H1 (cell line): Measurements from ENCODE around the gene DIPK2B. TPM values are rescaled to one million over a fixed set of nuclear protein-coding genes. Genes with fewer than 3 reads are reported as not detected.

Experiments
- CTCF ChIA-PET: fragments of 300-600 bp; sonication (Branson Sonifier 250); formaldehyde crosslinking; loops from one replicate; lab custom pipeline; 2021; ENCODE audit not compliant: partially characterized antibody; lab: Charles Lee
- POLR2A ChIA-PET: fragments of 300-600 bp; sonication (Branson Sonifier 250); formaldehyde crosslinking; loops from one replicate; lab custom pipeline; 2021; ENCODE audit warnings: inconsistent platforms; ENCODE audit not compliant: partially characterized antibody; lab: Charles Lee
- DNase-seq, 2 experiments: peaks; one replicate each; pipeline versions ENCODE4 v3.0.0 to v3.0.0-alpha.2; 2010 to 2022; ENCODE audit warnings: low spot score in 2 of 2, low read depth in 1 of 2, mixed read lengths in 1 of 2
- FAIRE-seq: peaks from 2 replicates; lab custom pipeline; 2011; peaks lifted over from hg19 to GRCh38; lab: Jason Lieb, UNC
- H2AFZ ChIP-seq: 2 replicates; pipeline ENCODE4 v1.8.1; 2012; ENCODE audit warnings: low read length, inconsistent platforms
- H2AK5ac ChIP-seq: 2 replicates; pipeline ENCODE4 v1.6.1; 2013; ENCODE audit warnings: low read depth, low read length
- H2BK120ac ChIP-seq: replicated peaks from 2 replicates; pipeline ENCODE3; 2013; ENCODE audit warnings: low read depth, low read length, inconsistent platforms
- H2BK12ac ChIP-seq: 2 replicates; pipeline ENCODE4 v1.6.1; 2013; ENCODE audit warnings: low read depth, low read length
- H2BK15ac ChIP-seq: 2 replicates; pipeline ENCODE4 v1.6.1; 2013; ENCODE audit warnings: low read length
- H2BK20ac ChIP-seq: 2 replicates; pipeline ENCODE4 v1.6.1; 2013; ENCODE audit warnings: low read length
- H2BK5ac ChIP-seq: 2 replicates; pipeline ENCODE4 v1.6.1; 2013; ENCODE audit warnings: low read depth, low read length
- H3K14ac ChIP-seq: 2 replicates; pipeline ENCODE4 v1.6.1; 2013; ENCODE audit warnings: inconsistent platforms; ENCODE audit not compliant: insufficient read length
- H3K18ac ChIP-seq: 2 replicates; pipeline ENCODE4 v1.6.1; 2013; ENCODE audit warnings: low read length; ENCODE audit errors: extremely low read depth
- H3K23ac ChIP-seq: 2 replicates; pipeline ENCODE4 v1.6.1; 2013; ENCODE audit warnings: inconsistent platforms; ENCODE audit not compliant: insufficient read length
- H3K23me2 ChIP-seq: 2 replicates; pipeline ENCODE4 v1.6.1; 2013; ENCODE audit warnings: low read depth, low read length
- H3K27ac ChIP-seq: 2 replicates; pipeline ENCODE4 v1.6.1; 2011; ENCODE audit warnings: low read depth, low read length, inconsistent platforms
- H3K27me3 ChIP-seq, 4 experiments: replicated peaks in 1 of 4; 1 replicate in 1 of 4; 2 replicates in 3 of 4; pipeline versions ENCODE4 v1.6.1 to v1.8.1; 2011 to 2013; ENCODE audit warnings: low read length in 3 of 4, mild to moderate bottlenecking in 3 of 4, inconsistent platforms in 2 of 4, mixed read lengths in 2 of 4, moderate library complexity in 1 of 4; ENCODE audit not compliant: control insufficient read depth in 3 of 4, insufficient read depth in 3 of 4; ENCODE audit errors: extremely low read depth in 1 of 4
- H3K36me3 ChIP-seq, 4 experiments: 2 replicates each; pipeline versions ENCODE4 v1.6.1 to v1.8.1; 2011 to 2013; ENCODE audit warnings: mild to moderate bottlenecking in 4 of 4, low read length in 3 of 4, moderate library complexity in 2 of 4, control low read depth in 1 of 4, inconsistent platforms in 1 of 4; ENCODE audit not compliant: insufficient read depth in 4 of 4, control insufficient read depth in 2 of 4
- H3K4ac ChIP-seq: replicated peaks from 2 replicates; pipeline ENCODE3; 2013; ENCODE audit warnings: low read length, low read depth, mixed read lengths, inconsistent platforms; ENCODE audit not compliant: insufficient read length
- H3K4me1 ChIP-seq, 4 experiments: replicated peaks in 1 of 4; 1 replicate in 1 of 4; 2 replicates in 3 of 4; pipeline versions ENCODE4 v1.6.1 to v1.8.1; 2011 to 2013; ENCODE audit warnings: low read length in 3 of 4, inconsistent platforms in 2 of 4, mixed read lengths in 1 of 4; ENCODE audit not compliant: insufficient read depth in 4 of 4, control insufficient read depth in 3 of 4
- H3K4me2 ChIP-seq, 2 experiments: 2 replicates each; pipeline versions ENCODE4 v1.6.1 to v1.8.1; 2011 to 2013; ENCODE audit warnings: low read depth in 2 of 2, low read length in 2 of 2, control low read depth in 1 of 2, inconsistent platforms in 1 of 2, mild to moderate bottlenecking in 1 of 2; ENCODE audit not compliant: insufficient read depth in 1 of 2
- H3K4me3 ChIP-seq, 4 experiments: fragments of 200-600, 300-600 bp in 1 of 4; sonication (generic), shearing (Covaris generic), sonication (Bioruptor Twin) in 1 of 4; 2 replicates each; pipeline versions ENCODE4 v1.5.1 to v1.8.1; 2011 to 2016; ENCODE audit warnings: low read length in 4 of 4, low read depth in 3 of 4, control low read depth in 2 of 4, inconsistent platforms in 2 of 4, mild to moderate bottlenecking in 2 of 4, mixed read lengths in 1 of 4, moderate library complexity in 1 of 4; ENCODE audit not compliant: insufficient read depth in 2 of 4; ENCODE audit errors: extremely low read depth in 1 of 4
- H3K56ac ChIP-seq: replicated peaks from 2 replicates; pipeline ENCODE3; 2013; ENCODE audit warnings: low read depth, mild to moderate bottlenecking, mixed read lengths, low read length, inconsistent platforms; ENCODE audit not compliant: insufficient read length
- H3K79me1 ChIP-seq: 2 replicates; pipeline ENCODE4 v1.6.1; 2013; ENCODE audit warnings: low read depth, low read length, control low read depth
- H3K79me2 ChIP-seq, 2 experiments: 2 replicates each; pipeline versions ENCODE4 v1.6.1 to v1.8.1; 2012 to 2013; ENCODE audit warnings: low read length in 2 of 2, mild to moderate bottlenecking in 2 of 2, inconsistent platforms in 1 of 2; ENCODE audit not compliant: insufficient read depth in 2 of 2, control insufficient read depth in 1 of 2
- H3K9ac ChIP-seq, 4 experiments: replicated peaks in 1 of 4; 1 replicate in 1 of 4; 2 replicates in 3 of 4; pipeline versions ENCODE4 v1.6.1 to v1.8.1; 2011 to 2013; ENCODE audit warnings: low read depth in 3 of 4, low read length in 3 of 4, control low read depth in 2 of 4, mild to moderate bottlenecking in 2 of 4, moderate library complexity in 2 of 4, inconsistent platforms in 1 of 4; ENCODE audit errors: extremely low read depth in 1 of 4
- H3K9me3 ChIP-seq, 2 experiments: 2 replicates each; pipeline versions ENCODE4 v1.6.1 to v1.8.1; 2012 to 2013; ENCODE audit warnings: mild to moderate bottlenecking in 2 of 2, moderate library complexity in 2 of 2, control low read depth in 1 of 2, inconsistent platforms in 1 of 2, low read depth in 1 of 2, low read length in 1 of 2, mixed read lengths in 1 of 2; ENCODE audit not compliant: insufficient read depth in 2 of 2
- H4K20me1 ChIP-seq, 2 experiments: replicated peaks in 1 of 2; 2 replicates each; pipeline versions ENCODE3 to v1.8.1; 2011 to 2013; ENCODE audit warnings: inconsistent platforms in 2 of 2, low read length in 2 of 2, mild to moderate bottlenecking in 1 of 2; ENCODE audit not compliant: insufficient read depth in 2 of 2, control insufficient read depth in 1 of 2
- H4K5ac ChIP-seq: 2 replicates; pipeline ENCODE4 v1.6.1; 2013; ENCODE audit warnings: low read length, low read depth, mixed read lengths, inconsistent platforms; ENCODE audit not compliant: insufficient read length
- H4K8ac ChIP-seq: 2 replicates; pipeline ENCODE4 v1.8.0; 2013; ENCODE audit warnings: mild to moderate bottlenecking, moderate library complexity, low read length, inconsistent platforms; ENCODE audit not compliant: insufficient read depth; ENCODE audit errors: extremely low read depth
- H4K91ac ChIP-seq: replicated peaks from 2 replicates; pipeline ENCODE3; 2013; ENCODE audit warnings: low read length, mixed read lengths, inconsistent platforms; ENCODE audit not compliant: insufficient read length
- ASH2L ChIP-seq: fragments of 200-600, 300-600 bp; sonication (generic); IDR thresholded peaks from one replicate; pipeline ENCODE4 v1.7.1; 2017; ENCODE audit warnings: low read length
- POLR2A ChIP-seq, 2 experiments: IDR thresholded peaks; 1 replicate in 1 of 2; 2 replicates in 1 of 2; pipeline ENCODE4 v1.6.1; 2011; ENCODE audit warnings: low read depth in 2 of 2, low read length in 2 of 2, mild to moderate bottlenecking in 2 of 2; ENCODE audit errors: control extremely low read depth in 1 of 2
- RAD21 ChIP-seq, 2 experiments: IDR thresholded peaks in 1 of 2; conservative IDR thresholded peaks in 1 of 2; 2 replicates each; pipeline ENCODE4 v1.6.1; 2011; ENCODE audit warnings: low read depth in 2 of 2, low read length in 2 of 2, improper control_type of control experiment in 1 of 2, inconsistent platforms in 1 of 2, mild to moderate bottlenecking in 1 of 2, moderate library complexity in 1 of 2
- RXRA ChIP-seq: IDR thresholded peaks from 2 replicates; pipeline ENCODE4 v1.6.1; 2011; ENCODE audit warnings: low read depth, mild to moderate bottlenecking, low read length, moderate library complexity; ENCODE audit not compliant: insufficient read depth
- SIN3A ChIP-seq, 2 experiments: IDR thresholded peaks in 1 of 2; conservative IDR thresholded peaks in 1 of 2; 2 replicates each; pipeline ENCODE4 v1.6.1; 2011 to 2012; ENCODE audit warnings: low read length in 2 of 2, improper control_type of control experiment in 1 of 2, low read depth in 1 of 2, mild to moderate bottlenecking in 1 of 2
- SP1 ChIP-seq: IDR thresholded peaks from 2 replicates; pipeline ENCODE4 v1.6.1; 2011; ENCODE audit warnings: low read depth, low read length
- polyA plus RNA-seq, 7 experiments: library from polyadenylated mRNA; depleted of rRNA in 3 of 7; stranded (reverse) in 5 of 7; unstranded in 2 of 7; fragments of >200 nt in 5 of 7; fragments of 200-250 nt in 2 of 7; gene quantifications; 1 replicate in 5 of 7; 2 replicates in 1 of 7; 4 replicates in 1 of 7; pipeline versions ENCODE4 v1.2.1 to v1.2.3, GENCODE V29; 2011 to 2013; ENCODE audit warnings: missing spikeins in 2 of 7, mixed read lengths in 2 of 7
- total RNA-seq: library from RNA; stranded (reverse); fragmentation: NEBNext Ultra II Directional; extraction: Animal tissue kit (Norgen Biotek cat#: 25700); gene quantifications from 2 replicates; pipeline ENCODE4 v1.2.1, GENCODE V29; 2021
- TF ChIP-seq, protein P1 (sequence below), 3 experiments: IDR thresholded peaks; 1 replicate in 2 of 3; 2 replicates in 1 of 3; pipeline versions ENCODE4 v1.5.1 to v1.6.1; 2011; ENCODE audit warnings: low read length in 3 of 3, mild to moderate bottlenecking in 3 of 3, inconsistent platforms in 2 of 3, low read depth in 1 of 3, moderate library complexity in 1 of 3; ENCODE audit not compliant: insufficient read depth in 1 of 3; ENCODE audit errors: control extremely low read depth in 1 of 3

The DIPK2B gene
- total and polyA plus RNA-seq, 2 of the 8 experiments (the other 6 are each of a cell fraction or from before 2014, with no cell fraction given) = not detected

DNA sequence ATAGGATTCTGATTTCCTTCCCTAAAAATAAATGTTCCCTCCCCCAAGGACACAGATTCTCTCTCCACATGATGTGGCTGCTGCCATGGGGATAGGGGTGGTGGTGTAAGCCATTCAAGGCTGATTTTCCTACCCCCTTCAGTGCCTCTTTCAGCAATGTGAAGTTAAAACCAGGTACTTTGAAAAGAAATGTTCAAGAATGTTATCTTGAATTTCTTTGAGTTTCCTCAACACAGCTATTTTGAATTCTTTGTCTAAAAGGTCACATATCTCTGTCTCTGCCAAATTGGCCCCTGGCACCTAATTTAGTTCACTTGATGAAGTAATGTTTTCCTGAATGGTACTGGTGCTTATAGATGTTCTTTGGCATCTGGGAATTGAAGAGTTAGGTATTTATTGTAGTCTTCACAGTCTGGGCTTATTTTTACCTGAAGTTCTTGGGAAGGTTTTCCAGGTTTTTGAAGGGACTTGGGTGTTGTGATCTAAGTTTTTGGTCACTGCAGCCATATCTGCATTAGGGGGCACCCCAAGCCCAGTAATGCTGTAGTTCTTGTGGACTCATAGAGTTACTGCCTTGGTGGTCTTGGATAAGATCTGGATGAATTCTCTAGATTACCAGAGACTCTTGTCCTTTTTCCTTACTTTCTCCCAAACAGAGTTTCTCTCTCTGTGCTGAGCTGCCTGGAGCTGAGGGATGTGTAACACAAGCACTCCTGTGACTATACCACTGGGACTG is 7.6 kb upstream of the DIPK2B start:
- Histone ChIP-seq H2BK12ac (no peak overlapping the region), H3K27me3 (no peaks in the 10 kb centered on the region), H3K27ac (no peak overlapping the region), H3K4me2 (no peak overlapping the region), H3K4me3 (no peak overlapping the region), H3K23ac (no peak overlapping the region), H3K79me2 (no peaks in the 10 kb centered on the region), H4K8ac (no peak overlapping the region), H2BK120ac (no peak overlapping the region), H2BK5ac (no peak overlapping the region), H3K9ac (no peak overlapping the region), H4K20me1 (no peaks in the 10 kb centered on the region), H4K5ac (no peak overlapping the region), H2BK20ac (no peak overlapping the region), H3K79me1 (no peaks in the 10 kb centered on the region), H2BK15ac (no peak overlapping the region), H3K18ac (no peak overlapping the region), H3K9me3 (no peaks in the 10 kb centered on the region), H3K4ac (no peak overlapping the region), H4K91ac (no peak overlapping the region), H3K4me1 (no peaks in the 10 kb centered on the region), H3K36me3 (no peaks in the 10 kb centered on the region), H3K14ac (no peak overlapping the region), H2AFZ (no peak overlapping the region), H2AK5ac (no peak overlapping the region), H3K23me2 (no peaks in the 10 kb centered on the region), H3K56ac (no peak overlapping the region)
- CTCF ChIA-PET = interaction anchor here (0.8 kb wide), 1 partner anchor 10 kb away, joined by 3 read pairs; no protein-coding TSS in a partner anchor
- no peak for FAIRE-seq
- DNase-seq = no peak
- no peak for TF ChIP-seq POLR2A (IDR thresholded peaks at IDR 0.05; ENCODE audit: control extremely low read depth in 1 of 2, low read depth in 2 of 2, low read length in 2 of 2)
- TF ChIP-seq, protein P1, sequence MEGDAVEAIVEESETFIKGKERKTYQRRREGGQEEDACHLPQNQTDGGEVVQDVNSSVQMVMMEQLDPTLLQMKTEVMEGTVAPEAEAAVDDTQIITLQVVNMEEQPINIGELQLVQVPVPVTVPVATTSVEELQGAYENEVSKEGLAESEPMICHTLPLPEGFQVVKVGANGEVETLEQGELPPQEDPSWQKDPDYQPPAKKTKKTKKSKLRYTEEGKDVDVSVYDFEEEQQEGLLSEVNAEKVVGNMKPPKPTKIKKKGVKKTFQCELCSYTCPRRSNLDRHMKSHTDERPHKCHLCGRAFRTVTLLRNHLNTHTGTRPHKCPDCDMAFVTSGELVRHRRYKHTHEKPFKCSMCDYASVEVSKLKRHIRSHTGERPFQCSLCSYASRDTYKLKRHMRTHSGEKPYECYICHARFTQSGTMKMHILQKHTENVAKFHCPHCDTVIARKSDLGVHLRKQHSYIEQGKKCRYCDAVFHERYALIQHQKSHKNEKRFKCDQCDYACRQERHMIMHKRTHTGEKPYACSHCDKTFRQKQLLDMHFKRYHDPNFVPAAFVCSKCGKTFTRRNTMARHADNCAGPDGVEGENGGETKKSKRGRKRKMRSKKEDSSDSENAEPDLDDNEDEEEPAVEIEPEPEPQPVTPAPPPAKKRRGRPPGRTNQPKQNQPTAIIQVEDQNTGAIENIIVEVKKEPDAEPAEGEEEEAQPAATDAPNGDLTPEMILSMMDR (IDR thresholded peaks at IDR 0.05; ENCODE audit: control extremely low read depth in 1 of 3, insufficient read depth in 1 of 3, low read depth in 1 of 3, low read length in 3 of 3) = peak in 2 of 3 experiments; percentile 3 to 16; a peak in 1 of 4 replicates
- TF ChIP-seq SP1 = no peak
- no peak for TF ChIP-seq RXRA
- TF ChIP-seq ASH2L = no peak
- peak; percentile 49 to 58 for TF ChIP-seq RAD21 (IDR thresholded peaks at IDR 0.05 in 1 of 2, conservative IDR thresholded peaks at IDR 0.05 in 1 of 2; ENCODE audit: low read depth in 2 of 2, low read length in 2 of 2)
- no peak for TF ChIP-seq SIN3A (conservative IDR thresholded peaks at IDR 0.05 in 1 of 2, IDR thresholded peaks at IDR 0.05 in 1 of 2; ENCODE audit: low read depth in 1 of 2, low read length in 2 of 2)
- POLR2A ChIA-PET = no interaction called here
